HUES48 (cell line): ENCODE results near the gene EFCAB6.

Experiments used
- H3K27ac ChIP-seq: one replicate; pipeline ENCODE4 v1.7.0; 2013; ENCODE audit warnings: low read depth, low read length, inconsistent platforms
- H3K27me3 ChIP-seq: 2 replicates; pipeline ENCODE4 v1.6.1; 2013; ENCODE audit warnings: mild to moderate bottlenecking, low read length; ENCODE audit not compliant: control insufficient read depth, insufficient read depth
- H3K36me3 ChIP-seq: 2 replicates; pipeline ENCODE4 v1.6.1; 2013; ENCODE audit warnings: low read length; ENCODE audit not compliant: control insufficient read depth, insufficient read depth
- H3K4me1 ChIP-seq: 2 replicates; pipeline ENCODE4 v1.6.1; 2013; ENCODE audit warnings: mild to moderate bottlenecking, low read length; ENCODE audit not compliant: control insufficient read depth, insufficient read depth
- H3K4me3 ChIP-seq: 2 replicates; pipeline ENCODE4 v1.5.1; 2013; ENCODE audit warnings: mild to moderate bottlenecking, low read depth, low read length
- H3K9ac ChIP-seq: 2 replicates; pipeline ENCODE4 v1.6.1; 2013; ENCODE audit warnings: mild to moderate bottlenecking, low read depth, low read length, moderate library complexity
- H3K9me3 ChIP-seq: 2 replicates; pipeline ENCODE4 v1.6.1; 2013; ENCODE audit warnings: low read length; ENCODE audit not compliant: control insufficient read depth, insufficient read depth

The EFCAB6 gene

DNA sequence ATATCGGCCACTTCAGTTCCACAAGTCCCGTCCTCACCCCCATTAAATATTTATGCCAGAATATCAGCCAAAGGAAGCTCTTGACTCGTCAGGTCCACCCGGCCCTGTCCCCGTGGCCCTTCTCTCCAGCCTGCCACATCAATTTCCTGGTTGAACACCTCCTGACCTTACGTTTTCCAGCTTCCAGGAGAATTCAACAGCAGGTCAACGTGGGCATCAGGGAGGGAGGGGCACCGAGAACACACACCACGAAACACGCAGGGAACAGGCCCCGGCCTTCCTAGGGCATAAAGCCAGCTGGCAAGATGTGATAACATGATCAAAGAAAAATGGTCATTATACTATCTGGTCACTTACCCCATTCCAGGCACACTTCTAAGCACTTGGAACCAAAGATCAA, 34.9 kb upstream of the EFCAB6 start:
- no peak overlapping the region for H3K27ac ChIP-seq
- H3K36me3 ChIP-seq, result no peaks in the 10 kb centered on the region
- H3K4me1 ChIP-seq, result peaks cover 12% of the 10 kb centered on the region; the same call in 1 of the 2 replicates
- no peaks in the 10 kb centered on the region for H3K9me3 ChIP-seq
- no peak overlapping the region for H3K4me3 ChIP-seq
- H3K9ac ChIP-seq, result no peak overlapping the region
- no peaks in the 10 kb centered on the region for H3K27me3 ChIP-seq

DNA sequence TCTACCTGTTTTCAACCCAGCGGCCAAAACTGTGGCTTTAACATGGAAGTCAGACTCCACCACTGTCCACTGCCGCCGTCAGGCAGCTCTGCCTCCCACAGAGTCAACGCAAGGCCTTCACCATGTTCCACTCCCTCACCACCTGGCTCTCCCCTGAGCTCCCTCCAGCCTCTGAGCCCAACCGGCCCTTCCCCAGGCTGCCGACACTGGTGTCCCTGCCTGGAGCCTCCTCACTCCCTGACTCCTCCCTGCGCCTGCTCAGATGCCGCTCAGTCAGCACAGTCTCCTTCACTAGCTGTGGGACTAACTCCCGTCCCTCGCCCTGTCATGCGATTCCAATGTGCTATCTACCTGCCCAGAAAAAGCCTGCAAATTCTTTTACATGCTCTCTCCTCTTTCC, 33.9 kb upstream of the EFCAB6 start:
- H3K4me3 ChIP-seq, result no peak overlapping the region
- H3K9me3 ChIP-seq, result no peaks in the 10 kb centered on the region
- H3K27me3 ChIP-seq, result no peaks in the 10 kb centered on the region
- H3K36me3 ChIP-seq, result no peaks in the 10 kb centered on the region
- H3K9ac ChIP-seq, result no peak overlapping the region
- no peak overlapping the region for H3K27ac ChIP-seq
- H3K4me1 ChIP-seq, result peaks cover 12% of the 10 kb centered on the region; the same call in 1 of the 2 replicates

DNA sequence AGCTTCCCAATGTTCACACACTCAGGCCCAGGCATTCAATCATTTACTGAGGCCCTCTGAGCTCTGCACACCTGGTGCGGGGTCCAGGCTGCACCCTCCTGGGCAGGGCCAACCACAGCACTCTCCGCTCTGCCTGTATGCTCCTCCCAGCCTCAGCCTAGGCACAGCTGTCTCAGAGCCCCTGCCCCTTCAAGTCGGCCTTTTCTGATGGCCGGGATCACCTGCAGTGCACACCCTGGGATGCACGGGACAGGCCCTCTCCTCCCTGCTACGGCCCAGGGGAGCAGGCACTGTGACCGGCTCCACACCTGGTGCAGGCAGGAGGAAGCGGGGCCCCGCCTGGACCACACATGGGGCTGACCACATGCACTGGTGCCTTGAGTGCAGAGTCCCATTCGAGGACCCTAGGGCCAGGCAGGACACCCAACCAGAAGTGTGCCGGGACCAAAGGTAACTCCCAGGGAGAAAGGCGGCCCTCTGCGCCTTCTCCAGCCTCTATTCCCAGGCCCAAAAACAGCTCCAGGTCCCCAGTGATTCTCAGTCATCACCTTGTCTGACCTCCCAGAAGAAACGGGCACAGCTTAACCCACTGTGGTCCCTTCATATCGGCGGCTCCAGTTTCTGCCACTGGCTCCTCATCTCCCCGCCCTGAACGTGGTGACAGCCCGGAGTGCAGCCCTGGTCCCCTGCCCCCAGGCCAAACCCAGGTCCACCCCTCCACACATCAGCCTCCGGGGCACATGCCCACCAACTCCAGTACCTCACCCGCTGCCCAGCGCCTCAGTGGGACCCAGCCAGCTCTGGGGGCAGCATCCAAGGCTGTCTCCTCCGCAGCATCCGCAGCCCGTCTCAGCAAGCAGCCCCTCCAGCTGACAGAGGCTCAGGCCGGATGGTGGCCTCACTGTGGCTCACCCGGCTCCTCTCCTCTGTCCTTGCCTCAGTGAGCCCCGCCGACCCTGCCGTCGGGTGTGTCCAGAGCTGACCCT, 32.7 kb upstream of the EFCAB6 start:
- H3K36me3 ChIP-seq, result no peaks in the 10 kb centered on the region
- peaks cover 12% of the 10 kb centered on the region; the same call in 1 of the 2 replicates for H3K4me1 ChIP-seq
- no peak overlapping the region for H3K27ac ChIP-seq
- H3K9ac ChIP-seq, result no peak overlapping the region
- H3K27me3 ChIP-seq, result no peaks in the 10 kb centered on the region
- no peaks in the 10 kb centered on the region for H3K9me3 ChIP-seq
- H3K4me3 ChIP-seq, result no peak overlapping the region

- peaks cover 11% of the 10 kb centered on the region; the same call in 1 of the 2 replicates for H3K4me1 ChIP-seq
- H3K4me3 ChIP-seq, result no peak overlapping the region
- no peak overlapping the region for H3K9ac ChIP-seq
- no peak overlapping the region for H3K27ac ChIP-seq
- peaks cover 1% of the 10 kb centered on the region for H3K36me3 ChIP-seq
- H3K27me3 ChIP-seq, result no peaks in the 10 kb centered on the region
- no peaks in the 10 kb centered on the region for H3K9me3 ChIP-seq
Measured at GRCh38 chr22:43843783-43844530, 31.9 kb upstream of the EFCAB6 start.

- no peak overlapping the region for H3K9ac ChIP-seq
- H3K27me3 ChIP-seq, result no peaks in the 10 kb centered on the region
- H3K36me3 ChIP-seq, result peaks cover 24% of the 10 kb centered on the region
- peaks cover 9% of the 10 kb centered on the region; the same call in 1 of the 2 replicates for H3K4me1 ChIP-seq
- no peak overlapping the region for H3K4me3 ChIP-seq
- no peaks in the 10 kb centered on the region for H3K9me3 ChIP-seq
- H3K27ac ChIP-seq, result no peak overlapping the region
Measured at GRCh38 chr22:43841742-43842141, 29.6 kb upstream of the EFCAB6 start.

DNA sequence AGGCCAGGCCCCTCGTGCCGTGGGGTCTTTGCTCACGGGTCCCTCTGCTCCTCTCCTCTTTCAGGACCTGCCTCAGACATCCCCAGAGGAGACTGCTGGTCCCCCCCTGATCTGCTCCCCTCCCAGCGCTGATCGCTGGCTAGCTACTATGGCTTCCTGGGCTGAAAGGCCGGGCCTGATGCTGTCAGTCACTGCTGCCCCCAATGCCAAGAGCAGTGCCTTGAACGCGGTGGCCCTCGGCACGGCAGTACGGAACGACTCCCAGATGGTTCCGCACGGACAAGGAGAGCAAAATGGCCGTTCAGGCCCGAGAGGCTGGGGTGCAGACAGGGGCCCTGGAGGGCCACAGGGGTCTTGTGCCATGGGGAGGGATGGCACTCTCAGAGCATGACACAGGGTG, 28.7 kb upstream of the EFCAB6 start:
- Histone ChIP-seq H3K9ac (no peak overlapping the region), H3K36me3 (peaks cover 26% of the 10 kb centered on the region), H3K4me3 (no peak overlapping the region), H3K4me1 (peaks cover 4% of the 10 kb centered on the region; the same call in 1 of the 2 replicates), H3K27me3 (no peaks in the 10 kb centered on the region), H3K9me3 (no peaks in the 10 kb centered on the region), H3K27ac (no peak overlapping the region)

GRCh38 chr22:43840431-43840830, 28.3 kb upstream of the EFCAB6 start:
- Histone ChIP-seq H3K36me3 (peaks cover 30% of the 10 kb centered on the region), H3K4me3 (no peak overlapping the region), H3K4me1 (no peaks in the 10 kb centered on the region), H3K27ac (no peak overlapping the region), H3K9ac (no peak overlapping the region), H3K9me3 (no peaks in the 10 kb centered on the region), H3K27me3 (no peaks in the 10 kb centered on the region)

DNA sequence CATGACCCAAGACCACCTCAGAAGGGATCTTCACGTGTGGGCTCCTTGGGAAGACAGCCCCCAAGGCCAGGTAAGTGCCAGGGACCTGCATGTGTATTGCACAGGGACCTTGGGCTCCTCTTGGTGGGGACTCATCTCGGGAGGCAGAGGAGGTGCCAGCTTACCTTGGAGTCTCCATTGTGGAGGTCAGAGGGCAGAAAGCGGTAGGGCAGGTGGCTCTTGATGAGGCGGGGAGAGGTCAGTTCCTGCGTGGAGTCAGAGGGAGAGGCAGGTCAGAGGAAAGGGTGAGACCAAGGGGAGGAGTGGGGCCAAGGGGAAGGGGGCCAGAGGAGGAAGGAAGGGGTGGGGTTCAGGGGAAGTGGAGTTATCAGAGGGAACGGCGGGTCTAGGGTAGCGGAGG, 27.7 kb upstream of the EFCAB6 start:
- Histone ChIP-seq H3K36me3 (peaks cover 32% of the 10 kb centered on the region), H3K4me3 (no peak overlapping the region), H3K9ac (no peak overlapping the region), H3K9me3 (no peaks in the 10 kb centered on the region), H3K27ac (no peak overlapping the region), H3K4me1 (no peaks in the 10 kb centered on the region), H3K27me3 (no peaks in the 10 kb centered on the region)

DNA sequence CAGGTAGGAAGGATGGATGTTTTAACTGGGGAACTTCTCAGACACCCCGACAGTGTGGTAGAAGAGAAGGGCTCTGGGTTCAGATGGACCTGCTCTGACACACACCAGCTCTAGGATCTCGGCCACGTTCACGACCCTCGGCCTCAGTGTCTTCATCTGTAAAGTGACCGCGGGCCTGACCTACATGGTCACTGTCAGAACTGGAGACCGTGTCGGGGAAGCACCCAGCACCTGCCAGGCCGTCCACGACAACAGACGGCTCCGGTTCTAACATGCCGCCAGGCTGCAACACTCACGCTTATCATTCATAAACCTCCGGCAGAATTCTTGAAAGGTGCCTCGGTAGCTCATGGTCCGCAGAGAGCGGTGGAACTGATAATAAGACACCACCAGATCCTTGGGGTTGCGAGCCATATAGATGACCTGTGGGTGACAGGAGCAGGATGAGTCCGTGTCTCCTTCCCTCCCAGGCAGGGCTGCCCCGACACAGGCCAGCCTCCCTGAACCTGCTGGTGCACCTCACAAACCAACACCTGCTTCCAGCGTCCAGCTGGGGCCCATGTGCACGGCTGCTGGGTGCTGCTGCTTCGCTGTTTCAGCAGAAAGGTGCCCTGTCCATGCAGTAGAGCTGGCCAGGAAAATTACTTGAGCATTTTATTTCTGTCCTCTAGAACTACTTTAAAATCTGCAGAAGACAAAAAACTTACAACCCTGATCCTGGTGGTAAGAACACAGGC, 26.6 kb upstream of the EFCAB6 start:
- Histone ChIP-seq H3K9ac (no peak overlapping the region), H3K27ac (no peak overlapping the region), H3K4me1 (no peaks in the 10 kb centered on the region), H3K36me3 (peaks cover 32% of the 10 kb centered on the region), H3K4me3 (no peak overlapping the region), H3K27me3 (no peaks in the 10 kb centered on the region), H3K9me3 (no peaks in the 10 kb centered on the region)

DNA sequence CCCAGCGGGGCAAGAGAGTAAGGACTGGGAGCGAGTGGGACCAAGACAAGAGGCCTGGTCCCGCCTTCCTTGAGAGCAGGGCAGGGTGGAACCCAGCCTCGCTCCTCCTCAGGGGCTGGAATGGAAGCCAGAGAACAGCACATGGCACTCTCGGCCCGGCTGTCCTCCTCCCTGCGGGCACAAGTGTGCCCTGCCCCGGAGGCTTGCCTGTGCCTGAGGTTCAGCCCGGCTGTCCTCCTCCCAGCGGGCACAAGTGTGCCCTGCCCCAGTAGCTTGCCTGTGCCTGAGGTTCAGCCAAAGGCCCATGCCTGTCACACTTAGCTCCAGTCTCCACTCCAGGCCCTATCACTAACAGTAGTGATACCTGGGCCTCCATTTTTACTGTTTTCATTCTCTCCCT, 26.1 kb upstream of the EFCAB6 start:
- Histone ChIP-seq H3K9me3 (no peaks in the 10 kb centered on the region), H3K27me3 (no peaks in the 10 kb centered on the region), H3K27ac (no peak overlapping the region), H3K4me3 (no peak overlapping the region), H3K4me1 (no peaks in the 10 kb centered on the region), H3K9ac (no peak overlapping the region), H3K36me3 (peaks cover 35% of the 10 kb centered on the region)
